WTC11 (cell line): ENCODE results near the gene RPL7L1.

ENCODE experiments used
- CREB1 ChIP-seq: sonication (generic); formaldehyde crosslinking; IDR thresholded peaks from 2 replicates; pipeline ENCODE4 v1.8.0; 2023; ENCODE audit warnings: mild to moderate bottlenecking, missing genetic modification reagents
- CTCF ChIP-seq: fragments of 200-600 bp; IDR thresholded peaks from 2 replicates; pipeline ENCODE4 v1.8.0; 2022; ENCODE audit warnings: antibody characterized with exemption
- GRHL2 ChIP-seq: fragments of 250-450 bp; sonication (Bioruptor Pico); IDR thresholded peaks from 2 replicates; pipeline ENCODE4 v1.8.0; 2022; ENCODE audit warnings: mild to moderate bottlenecking, moderate library complexity; ENCODE audit not compliant: insufficient replicate concordance, severe bottlenecking
- HMGA2 ChIP-seq: fragments of 250-450 bp; sonication (Bioruptor Pico); IDR thresholded peaks from 2 replicates; pipeline ENCODE4 v1.4.0; 2021; ENCODE audit warnings: mild to moderate bottlenecking, moderate library complexity
- IRF1 ChIP-seq: sonication (generic); formaldehyde crosslinking; IDR thresholded peaks from 2 replicates; pipeline ENCODE4 v1.8.0; 2023; ENCODE audit warnings: missing genetic modification reagents
- MAX ChIP-seq: sonication (generic); formaldehyde crosslinking; IDR thresholded peaks from 2 replicates; pipeline ENCODE4 v1.8.0; 2022; ENCODE audit warnings: mild to moderate bottlenecking, missing genetic modification reagents
- NR1H2 ChIP-seq: sonication (generic); formaldehyde crosslinking; IDR thresholded peaks from 2 replicates; pipeline ENCODE4 v1.9.0; 2021; ENCODE audit warnings: mild to moderate bottlenecking, moderate library complexity, missing genetic modification reagents
- ZNF138 ChIP-seq: sonication (generic); formaldehyde crosslinking; conservative IDR thresholded peaks from 2 replicates; pipeline ENCODE4 v1.8.1; 2022; ENCODE audit warnings: mild to moderate bottlenecking, moderate library complexity, missing genetic modification reagents

GRCh38 chr6:42870145-42870936, 9.1 kb upstream of the RPL7L1 start:
- TF ChIP-seq GRHL2 (CRISPR knock-in tag) (no peak), CTCF (no peak), CREB1 (CRISPR knock-in tag) (no peak), HMGA2 (CRISPR knock-in tag) (no peak), ZNF138 (CRISPR knock-in tag) (no peak), IRF1 (CRISPR knock-in tag) (no peak), NR1H2 (CRISPR knock-in tag) (no peak), MAX (no peak)
